ENCODE data around the gene MZF1. TPM values are rescaled to one million over a fixed set of nuclear protein-coding genes. Genes with fewer than 3 reads are reported as not detected.

MZF1 gene
- total and polyA plus RNA-seq, 12 donors: 8.7 to 152 (median 33.2) TPM

DNA sequence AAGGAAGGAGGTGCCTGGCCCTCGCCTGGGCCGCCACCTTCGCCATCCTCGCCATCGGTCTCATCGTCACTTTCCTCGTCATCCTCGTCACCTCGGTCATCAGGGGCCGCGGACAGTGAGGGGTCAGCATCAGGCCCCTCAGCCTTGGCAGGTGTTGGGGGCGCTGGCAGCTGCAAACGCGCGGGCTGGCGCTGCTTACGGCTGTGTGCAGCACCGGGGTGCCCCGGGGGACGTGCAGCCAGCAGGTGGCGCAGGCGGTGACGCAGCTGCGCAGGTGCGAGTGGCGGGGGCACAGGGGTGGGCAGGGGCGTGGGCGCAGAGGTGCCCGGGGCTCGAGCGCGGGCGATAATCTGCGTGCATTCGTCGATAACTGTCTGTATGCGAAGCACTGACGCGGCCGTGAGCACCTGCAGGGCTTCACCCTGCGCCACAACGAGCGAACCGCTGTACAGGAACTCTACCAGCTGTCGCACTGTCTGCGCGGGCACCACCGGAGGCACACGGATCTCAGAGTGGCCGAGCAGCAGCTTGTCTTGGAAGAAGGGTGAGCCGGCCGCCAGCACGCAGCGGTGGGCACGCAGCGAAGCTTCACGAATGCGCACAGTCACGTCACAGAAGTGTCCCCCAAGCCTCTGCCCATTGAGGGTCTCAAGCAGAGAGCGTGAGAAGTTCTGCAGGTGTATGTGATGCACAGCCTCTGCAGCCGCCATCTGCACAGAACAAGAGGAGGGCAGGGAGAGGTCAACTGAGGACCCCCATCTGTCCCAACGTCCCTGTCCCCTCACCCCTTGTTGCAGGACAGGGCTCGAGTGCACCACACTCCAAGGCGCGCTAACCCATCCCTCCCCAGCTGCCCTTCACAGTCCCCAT, 55.9 kb downstream of the MZF1 start:
- H3K4me3 ChIP-seq: no peak overlapping the region
- 91 to 93% (median 92%) methylated on average over 23 to 65 of the region's 65 CpGs for WGBS, 4 donors
- peak in 2 of 7 donors; percentile 22 to 40 for DNase-seq
- H3K9me3 ChIP-seq (replicated peaks in 1 of 3): no peaks in the 10 kb centered on the region
- intact Hi-C loops (cut with DNase I): no loop called here
- no peaks in the 10 kb centered on the region for H3K27me3 ChIP-seq
- peaks cover 28 to 37% of the 10 kb centered on the region in 2 donors for H3K4me1 ChIP-seq (replicated peaks in 1 of 2)
- no peak for TF ChIP-seq POLR2A (IDR thresholded peaks at IDR 0.05)
- TF ChIP-seq, protein P1, sequence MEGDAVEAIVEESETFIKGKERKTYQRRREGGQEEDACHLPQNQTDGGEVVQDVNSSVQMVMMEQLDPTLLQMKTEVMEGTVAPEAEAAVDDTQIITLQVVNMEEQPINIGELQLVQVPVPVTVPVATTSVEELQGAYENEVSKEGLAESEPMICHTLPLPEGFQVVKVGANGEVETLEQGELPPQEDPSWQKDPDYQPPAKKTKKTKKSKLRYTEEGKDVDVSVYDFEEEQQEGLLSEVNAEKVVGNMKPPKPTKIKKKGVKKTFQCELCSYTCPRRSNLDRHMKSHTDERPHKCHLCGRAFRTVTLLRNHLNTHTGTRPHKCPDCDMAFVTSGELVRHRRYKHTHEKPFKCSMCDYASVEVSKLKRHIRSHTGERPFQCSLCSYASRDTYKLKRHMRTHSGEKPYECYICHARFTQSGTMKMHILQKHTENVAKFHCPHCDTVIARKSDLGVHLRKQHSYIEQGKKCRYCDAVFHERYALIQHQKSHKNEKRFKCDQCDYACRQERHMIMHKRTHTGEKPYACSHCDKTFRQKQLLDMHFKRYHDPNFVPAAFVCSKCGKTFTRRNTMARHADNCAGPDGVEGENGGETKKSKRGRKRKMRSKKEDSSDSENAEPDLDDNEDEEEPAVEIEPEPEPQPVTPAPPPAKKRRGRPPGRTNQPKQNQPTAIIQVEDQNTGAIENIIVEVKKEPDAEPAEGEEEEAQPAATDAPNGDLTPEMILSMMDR (IDR thresholded peaks at IDR 0.05): no peak
- peaks cover 0 to 16% of the 10 kb centered on the region in 2 donors for H3K36me3 ChIP-seq (replicated peaks in 1 of 2)
- no peak overlapping the region for H3K27ac ChIP-seq

DNA sequence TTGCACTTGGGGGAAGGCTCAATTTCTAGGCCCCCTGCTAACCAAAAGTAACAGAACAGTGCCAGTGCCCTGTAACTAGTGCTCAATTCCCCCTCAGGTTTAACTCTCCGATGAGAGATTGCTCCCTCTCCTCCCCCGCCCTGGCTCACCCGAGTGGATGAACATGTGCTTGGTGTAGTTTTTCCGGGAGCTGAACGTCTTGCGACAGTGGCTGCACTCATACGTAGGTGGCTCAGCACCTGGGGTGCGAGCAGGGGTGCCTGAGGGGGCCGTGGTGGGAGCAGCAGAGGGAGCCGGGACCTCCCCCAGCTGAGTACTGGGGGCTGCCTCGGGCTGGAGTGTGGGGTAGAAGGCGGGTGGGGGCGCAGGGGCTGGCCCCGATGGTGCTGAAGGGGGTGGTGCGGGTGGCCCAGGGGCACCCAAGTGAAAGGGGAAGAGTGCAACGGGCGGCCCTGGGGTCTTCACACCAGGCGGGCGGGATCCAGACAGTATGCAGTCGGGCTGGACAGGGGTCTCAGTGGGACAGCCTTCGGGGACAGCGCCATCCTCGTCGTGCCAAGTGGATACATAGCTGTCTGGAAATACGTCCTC, 56.8 kb downstream of the MZF1 start:
- Histone ChIP-seq H3K27ac (no peak overlapping the region), H3K4me1 (replicated peaks in 1 of 2) (peaks cover 28 to 37% of the 10 kb centered on the region in 2 donors), H3K4me3 (no peak overlapping the region), H3K36me3 (replicated peaks in 1 of 2) (peaks cover 0 to 16% of the 10 kb centered on the region in 2 donors), H3K9me3 (replicated peaks in 1 of 3) (no peaks in the 10 kb centered on the region), H3K27me3 (no peaks in the 10 kb centered on the region)
- intact Hi-C loops (cut with DNase I): no loop called here
- TF ChIP-seq, protein P1 (IDR thresholded peaks at IDR 0.05): no peak
- no peak for TF ChIP-seq POLR2A (IDR thresholded peaks at IDR 0.05)
- 84 to 87% (median 85%) methylated on average over 6 to 25 of the region's 25 CpGs for WGBS, 4 donors
- DNase-seq: peak in 1 of 7 donors; percentile 27

DNA sequence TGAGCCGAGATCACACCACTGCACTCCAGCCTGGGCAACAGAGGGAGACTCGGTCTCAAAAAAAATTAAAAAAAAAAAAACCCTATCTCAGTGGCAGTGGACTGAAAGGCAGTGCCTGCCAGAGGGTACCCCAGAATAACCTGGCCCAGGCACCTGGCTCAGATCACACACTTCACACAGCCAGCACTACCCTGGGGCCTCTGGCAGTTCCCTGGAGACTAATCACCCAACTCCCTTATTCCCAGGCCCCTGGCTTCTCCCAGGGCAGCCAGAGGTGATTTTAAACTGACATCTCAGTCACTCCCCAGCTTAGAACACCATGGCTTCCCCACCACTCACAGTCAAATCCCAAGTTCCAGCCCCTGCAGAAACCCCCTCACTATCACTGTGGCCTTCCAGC, 57.9 kb downstream of the MZF1 start:
- Histone ChIP-seq H3K27ac (no peak overlapping the region), H3K4me3 (no peak overlapping the region), H3K9me3 (replicated peaks in 1 of 3) (no peaks in the 10 kb centered on the region), H3K27me3 (no peaks in the 10 kb centered on the region), H3K4me1 (replicated peaks in 1 of 2) (peaks cover 24 to 33% of the 10 kb centered on the region in 2 donors), H3K36me3 (replicated peaks in 1 of 2) (peaks cover 0 to 16% of the 10 kb centered on the region in 2 donors)
- 86 to 100% (median 92%) methylated on average over 2 of the region's 2 CpGs for WGBS, 4 donors
- DNase-seq: no peak
- TF ChIP-seq, protein P1 (IDR thresholded peaks at IDR 0.05): no peak
- no peak for TF ChIP-seq POLR2A (IDR thresholded peaks at IDR 0.05)
- intact Hi-C loops (cut with DNase I): no loop called here

DNA sequence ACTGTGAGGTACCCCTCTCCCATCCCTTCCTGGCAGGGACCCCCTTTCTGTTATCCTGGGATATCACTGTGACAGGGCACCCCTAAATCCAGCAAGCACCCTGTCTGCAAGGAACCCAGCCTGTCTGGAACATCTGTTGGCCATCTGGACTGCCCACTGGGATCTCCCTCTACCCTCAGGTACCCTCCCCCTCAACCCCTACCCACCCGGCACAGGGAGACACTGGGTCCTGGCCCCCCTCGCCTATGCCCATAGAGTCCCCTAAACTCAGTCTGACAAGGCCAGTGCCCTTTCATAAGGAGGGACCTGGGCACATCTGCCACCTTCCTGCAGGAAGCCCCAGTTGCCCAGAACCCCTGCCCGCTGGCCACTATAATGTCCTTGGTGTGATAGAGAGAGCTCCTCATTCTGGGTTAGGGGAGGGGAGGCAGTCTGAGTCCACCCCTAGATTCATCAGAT, 58.5 kb downstream of the MZF1 start:
- no peaks in the 10 kb centered on the region for H3K27me3 ChIP-seq
- peaks cover 0 to 16% of the 10 kb centered on the region in 2 donors for H3K36me3 ChIP-seq (replicated peaks in 1 of 2)
- H3K9me3 ChIP-seq (replicated peaks in 1 of 3): no peaks in the 10 kb centered on the region
- no peak for DNase-seq
- intact Hi-C loops (cut with DNase I): no loop called here
- peak overlapping the region in 2 of 4 donors; percentile 38 to 58 for H3K4me3 ChIP-seq
- TF ChIP-seq POLR2A (IDR thresholded peaks at IDR 0.05): no peak
- TF ChIP-seq, protein P1 (IDR thresholded peaks at IDR 0.05): no peak
- peaks cover 22 to 30% of the 10 kb centered on the region in 2 donors for H3K4me1 ChIP-seq (replicated peaks in 1 of 2)
- WGBS, 4 donors: 54 to 69% (median 59%) methylated on average over 2 to 3 of the region's 3 CpGs
- H3K27ac ChIP-seq: peak overlapping the region in 3 of 5 donors; percentile 55 to 80 (median 56)

Data from adrenal gland (tissue), 12 donors.